Muscle of leg (tissue), 11 donors: ENCODE data around the gene ADGRD2. TPM values are rescaled to one million over a fixed set of nuclear protein-coding genes. Genes with fewer than 3 reads are reported as not detected.
"Not testable (repeated sequence)": the region's sequence is repeated elsewhere in the genome, so short reads cannot be mapped to it uniquely, and the experiment has no call there.

ENCODE experiments used
- DNase-seq: peaks from one replicate; pipeline ENCODE4 v3.0.0; 2013
- H3K27ac ChIP-seq: one replicate; pipeline ENCODE4 v1.5.1; 2013; ENCODE audit warnings: mild to moderate bottlenecking, low read length, control low read depth
- H3K27me3 ChIP-seq: one replicate; pipeline ENCODE4 v1.6.1; 2013; ENCODE audit warnings: low read length; ENCODE audit not compliant: control insufficient read depth, insufficient read depth
- H3K36me3 ChIP-seq: one replicate; pipeline ENCODE4 v1.6.1; 2013; ENCODE audit warnings: low read length; ENCODE audit not compliant: control insufficient read depth, insufficient read depth
- H3K4me1 ChIP-seq: one replicate; pipeline ENCODE4 v1.6.1; 2013; ENCODE audit warnings: low read length; ENCODE audit not compliant: control insufficient read depth, insufficient read depth
- H3K4me3 ChIP-seq: one replicate; pipeline ENCODE4 v1.5.1; 2013; ENCODE audit warnings: low read length, control low read depth
- H3K9me3 ChIP-seq: replicated peaks from 2 replicates; pipeline ENCODE4 v1.6.1; 2013; ENCODE audit warnings: low read depth, low read length; ENCODE audit not compliant: control insufficient read depth
- WGBS: methylation state at CpG from one replicate; pipeline ENCODE4 v1.1.5; 2013; ENCODE audit warnings: missing lambda C conversion rate; ENCODE audit not compliant: insufficient coverage; 5-methylcytosine and 5-hydroxymethylcytosine counted together
- polyA plus RNA-seq, 8 donors: library from polyadenylated mRNA; unstranded; fragments of 120-200 nt; gene quantifications; one replicate each; pipeline versions ENCODE4 v1.2.1 to v1.2.3, GENCODE V29; 2013; ENCODE audit warnings: inconsistent platforms in 1 of 8, low replicate concordance in 1 of 8; ENCODE audit not compliant: insufficient read length in 8 of 8, insufficient read depth in 1 of 8
- total RNA-seq: library from RNA; stranded (reverse); fragments of 120-200 nt; gene quantifications from one replicate; pipeline ENCODE4 v1.2.4, GENCODE V29; 2013

ADGRD2 gene
- total and polyA plus RNA-seq, 9 donors: 0.06 to 0.25 (median 0.11) TPM; not detected in 5

DNA sequence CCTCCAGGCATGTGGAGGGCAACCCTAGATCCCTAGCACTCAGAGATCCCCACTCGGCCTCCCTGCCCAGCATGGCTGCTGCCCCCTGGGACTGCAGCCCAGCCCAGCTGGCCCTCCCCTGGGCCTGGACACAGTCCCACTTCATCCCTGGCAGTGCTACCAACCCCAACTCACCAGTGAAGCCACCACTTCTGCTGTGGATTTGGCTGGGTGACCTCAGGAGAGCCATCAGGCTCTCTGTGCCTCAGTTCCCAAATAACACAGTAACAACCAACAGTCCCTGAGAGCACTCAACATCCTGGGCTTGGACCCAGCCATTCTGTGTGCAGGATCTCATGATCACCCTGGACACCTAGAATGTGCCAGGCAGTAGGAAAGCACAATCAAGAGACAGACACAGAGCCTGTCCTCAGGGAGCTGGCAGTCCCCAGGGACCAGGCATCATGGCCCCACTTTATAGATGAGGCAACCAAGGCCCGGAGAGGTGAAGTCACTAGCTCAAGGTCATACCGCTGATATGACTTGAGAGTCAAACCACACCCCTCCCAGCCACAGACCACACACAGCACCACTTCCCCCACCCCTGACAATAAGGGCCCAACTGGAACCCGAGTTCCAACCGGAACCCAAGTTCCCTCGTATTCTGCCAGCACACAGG, 30.3 kb upstream of the ADGRD2 start:
- Histone ChIP-seq H3K36me3 (no peaks in the 10 kb centered on the region), H3K27ac (no peak overlapping the region), H3K9me3 (peaks cover 4% of the 10 kb centered on the region), H3K4me3 (no peak overlapping the region), H3K4me1 (peaks cover 4% of the 10 kb centered on the region), H3K27me3 (no peaks in the 10 kb centered on the region)
- DNase-seq: no peak
- 71% methylated on average over 5 of the region's 6 CpGs for WGBS

DNA sequence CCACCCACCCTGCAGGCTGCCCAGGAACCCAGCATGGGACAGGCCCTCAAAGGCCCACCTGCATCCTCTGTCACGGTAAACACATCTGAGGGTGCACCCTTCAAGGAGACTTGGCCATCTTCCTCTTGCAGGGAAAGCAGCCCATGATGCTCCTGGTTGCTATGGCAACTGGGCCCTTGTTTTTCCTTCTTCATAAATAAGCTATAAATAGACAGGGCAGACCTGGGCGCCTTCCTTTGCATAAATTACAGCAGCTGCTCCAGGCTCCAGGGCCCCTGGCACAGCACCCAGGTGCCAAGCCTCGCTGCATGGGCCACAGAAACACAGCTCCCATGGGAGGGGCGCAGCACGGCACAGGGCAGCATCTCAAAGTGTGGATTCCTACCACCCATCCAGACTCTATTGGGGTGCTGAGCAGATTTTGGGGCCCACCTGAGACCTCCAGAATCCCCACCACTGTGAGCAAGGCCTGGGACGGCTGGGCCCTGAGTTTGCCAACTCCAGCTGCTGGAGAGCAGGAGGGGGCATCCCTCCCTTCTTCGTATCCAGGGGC, 29.2 kb upstream of the ADGRD2 start:
- 36% methylated on average over 4 of the region's 7 CpGs for WGBS
- Histone ChIP-seq H3K9me3 (no peaks in the 10 kb centered on the region), H3K27me3 (no peaks in the 10 kb centered on the region), H3K4me3 (no peak overlapping the region), H3K27ac (no peak overlapping the region), H3K36me3 (no peaks in the 10 kb centered on the region), H3K4me1 (peaks cover 2% of the 10 kb centered on the region)
- DNase-seq: no peak

DNA sequence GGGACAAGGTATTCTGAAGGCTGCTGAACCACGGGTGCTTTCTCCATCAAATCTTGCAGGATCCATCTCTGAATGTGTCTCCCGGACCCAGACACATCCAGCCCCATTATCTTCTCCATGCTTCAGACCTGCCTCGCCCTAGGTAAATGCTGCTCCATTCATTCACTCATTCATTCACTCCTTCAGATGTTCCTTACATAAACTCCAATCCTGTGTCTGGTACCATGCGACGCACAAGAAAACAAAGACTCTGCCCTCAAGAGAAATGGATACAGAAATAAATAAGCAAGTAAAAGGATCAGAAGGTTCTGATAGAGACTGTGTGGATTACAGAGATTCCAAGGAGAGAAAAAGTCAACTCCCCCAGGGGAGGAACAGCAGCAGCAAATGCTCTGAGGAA, 27.1 kb upstream of the ADGRD2 start:
- Histone ChIP-seq H3K36me3 (no peaks in the 10 kb centered on the region), H3K9me3 (no peaks in the 10 kb centered on the region), H3K27ac (no peak overlapping the region), H3K4me1 (peaks cover 2% of the 10 kb centered on the region), H3K4me3 (no peak overlapping the region), H3K27me3 (no peaks in the 10 kb centered on the region)
- no peak for DNase-seq
- 84% methylated on average over 3 of the region's 5 CpGs for WGBS

DNA sequence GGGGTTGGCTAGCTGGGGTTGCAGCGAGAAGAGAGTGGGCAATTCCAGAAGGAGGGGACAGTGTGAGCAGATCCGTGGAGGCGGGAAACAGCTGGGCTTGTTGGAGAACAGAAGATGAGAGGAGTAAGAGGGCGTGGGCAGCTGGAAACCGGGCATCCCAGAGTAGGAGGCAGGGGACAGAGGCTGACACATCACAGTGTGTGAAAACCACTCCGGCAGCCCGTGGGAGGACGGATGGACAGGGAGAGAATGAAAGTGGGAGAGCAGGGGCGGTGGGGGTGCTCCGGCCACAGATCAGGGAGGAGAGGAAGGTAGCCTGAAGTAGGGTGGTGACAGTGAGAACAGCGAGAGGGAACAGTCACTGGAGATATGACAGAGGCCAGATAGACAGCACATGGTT, 26.7 kb upstream of the ADGRD2 start:
- H3K9me3 ChIP-seq: no peaks in the 10 kb centered on the region
- no peak for DNase-seq
- no peaks in the 10 kb centered on the region for H3K27me3 ChIP-seq
- H3K4me3 ChIP-seq: no peak overlapping the region
- WGBS: 39% methylated on average over 11 of the region's 11 CpGs
- peaks cover 4% of the 10 kb centered on the region for H3K4me1 ChIP-seq
- no peak overlapping the region for H3K27ac ChIP-seq
- H3K36me3 ChIP-seq: no peaks in the 10 kb centered on the region

DNA sequence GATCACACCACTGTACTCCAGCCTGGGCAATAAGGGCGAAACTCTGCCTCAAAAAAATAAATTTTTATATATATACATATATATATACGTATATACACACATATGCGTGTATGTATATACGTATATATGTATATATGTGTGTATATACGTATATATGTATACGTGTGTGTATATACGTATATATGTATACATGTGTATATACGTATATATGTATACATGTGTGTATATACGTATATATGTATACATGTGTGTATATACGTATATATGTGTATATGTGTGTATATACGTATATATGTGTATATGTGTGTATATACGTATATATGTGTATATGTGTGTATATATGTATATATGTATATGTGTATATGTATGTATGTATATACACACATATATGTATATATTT, 24.5 kb upstream of the ADGRD2 start:
- H3K9me3 ChIP-seq, DNase-seq, H3K27ac ChIP-seq, H3K36me3 ChIP-seq, H3K27me3 ChIP-seq, H3K4me3 ChIP-seq, H3K4me1 ChIP-seq: not testable (repeated sequence)
- no CpG with 5 or more reads among the region's 12 CpGs for WGBS

DNA sequence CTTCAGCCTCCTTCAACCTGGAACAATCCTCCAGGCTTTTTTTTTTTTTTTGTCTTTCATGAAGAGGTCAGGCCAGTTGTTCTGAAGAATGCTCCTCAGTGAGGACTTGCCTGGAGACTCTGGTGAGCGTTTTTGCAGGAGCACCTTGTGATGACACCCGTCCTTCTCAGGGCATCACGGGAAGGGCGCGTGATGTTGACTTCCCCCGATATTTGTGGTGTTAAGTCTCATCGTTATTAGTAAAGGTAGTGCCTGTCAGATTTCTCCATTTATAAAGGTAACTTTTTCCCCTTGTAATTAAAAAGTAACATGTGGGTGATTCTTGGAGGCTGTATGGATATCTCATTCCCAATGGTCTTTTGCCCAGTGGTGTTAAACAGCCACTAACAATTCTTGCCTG, 23.9 kb upstream of the ADGRD2 start:
- H3K27ac ChIP-seq: no peak overlapping the region
- H3K27me3 ChIP-seq: no peaks in the 10 kb centered on the region
- H3K9me3 ChIP-seq: no peaks in the 10 kb centered on the region
- no peak for DNase-seq
- WGBS: 60% methylated on average over 1 of the region's 7 CpGs
- peaks cover 6% of the 10 kb centered on the region for H3K4me1 ChIP-seq
- H3K4me3 ChIP-seq: no peak overlapping the region
- no peaks in the 10 kb centered on the region for H3K36me3 ChIP-seq

DNA sequence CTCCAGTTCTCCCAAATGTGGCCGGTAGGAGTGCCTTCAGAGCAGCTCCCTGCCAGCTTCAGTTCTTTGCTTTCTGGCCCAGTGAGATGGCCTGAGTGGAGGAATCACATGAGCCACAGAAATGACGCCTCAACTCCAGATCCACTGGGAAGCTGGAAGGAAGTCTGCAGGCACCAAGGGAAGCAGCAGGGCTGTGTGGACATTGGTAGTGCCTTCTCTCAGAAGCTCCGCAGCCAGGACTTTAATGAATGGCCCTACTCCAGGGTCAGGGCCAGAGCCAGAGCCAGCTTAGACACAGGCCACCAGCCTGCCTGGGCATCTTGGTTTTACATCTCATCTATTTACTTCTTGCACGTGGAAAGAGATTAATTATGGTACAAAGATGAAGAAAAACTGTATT, 23.0 kb upstream of the ADGRD2 start:
- Histone ChIP-seq H3K27me3 (no peaks in the 10 kb centered on the region), H3K36me3 (no peaks in the 10 kb centered on the region), H3K4me3 (no peak overlapping the region), H3K27ac (no peak overlapping the region), H3K9me3 (no peaks in the 10 kb centered on the region), H3K4me1 (peaks cover 6% of the 10 kb centered on the region)
- DNase-seq: no peak
- 67% methylated on average over 1 of the region's 4 CpGs for WGBS

DNA sequence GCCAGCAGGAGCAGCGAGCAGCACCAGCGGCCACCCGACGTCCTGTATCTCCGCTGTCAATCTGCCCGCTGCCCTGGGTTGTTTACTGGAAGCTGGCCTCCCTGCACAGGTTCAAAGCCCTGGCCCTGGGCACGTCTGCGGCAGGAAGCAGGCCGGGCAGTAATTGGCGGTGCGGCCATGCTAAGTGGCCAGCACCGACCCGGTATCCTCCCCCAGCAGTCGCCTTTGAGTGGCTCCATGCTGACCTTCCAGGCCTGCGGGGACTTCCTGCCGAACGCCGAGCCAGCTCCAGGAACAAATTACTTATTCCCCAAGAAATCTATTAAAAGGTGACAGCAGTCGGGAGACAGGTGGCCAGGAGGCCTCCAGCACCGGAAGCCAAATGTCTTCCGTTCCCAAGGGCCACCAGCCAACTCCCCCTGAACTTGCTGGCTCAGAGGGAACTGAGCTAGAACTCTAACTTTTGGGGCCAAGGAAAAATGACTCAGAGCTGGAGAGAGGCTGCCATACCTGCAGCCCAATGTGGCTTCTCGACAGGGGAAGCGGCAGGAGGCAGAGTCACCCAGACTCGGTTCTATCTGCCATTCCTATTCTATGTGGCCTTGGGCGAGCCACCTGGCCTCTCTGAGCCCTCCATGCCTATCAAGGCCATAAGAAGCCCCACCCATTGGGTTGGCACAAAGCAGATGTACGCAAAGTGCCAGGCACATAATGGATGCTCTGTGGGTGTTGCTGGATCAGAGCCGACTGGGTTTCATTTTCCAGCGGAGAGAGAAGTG, 21.3 kb upstream of the ADGRD2 start:
- peaks cover 6% of the 10 kb centered on the region for H3K4me1 ChIP-seq
- no peaks in the 10 kb centered on the region for H3K36me3 ChIP-seq
- H3K27me3 ChIP-seq: peaks cover 3% of the 10 kb centered on the region
- DNase-seq: no peak
- H3K27ac ChIP-seq: no peak overlapping the region
- WGBS: 52% methylated on average over 22 of the region's 28 CpGs
- no peak overlapping the region for H3K4me3 ChIP-seq
- H3K9me3 ChIP-seq: no peaks in the 10 kb centered on the region

DNA sequence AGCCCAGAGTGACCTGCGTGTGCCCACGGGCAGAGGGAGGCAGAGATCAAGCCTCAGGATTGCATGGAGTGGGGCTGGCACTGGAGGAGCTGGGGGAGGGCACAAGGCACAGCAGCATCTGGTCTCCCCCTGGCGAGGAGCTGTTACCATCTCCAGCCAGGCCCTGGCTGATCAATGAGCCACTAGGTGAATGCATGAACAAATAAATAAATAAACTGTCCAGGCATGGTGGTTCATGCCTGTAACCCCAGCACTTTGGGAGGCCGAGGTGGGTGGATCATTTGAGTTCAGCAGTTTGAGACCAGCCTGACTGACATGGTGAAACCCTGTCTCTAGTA, 20.8 kb upstream of the ADGRD2 start:
- H3K27me3 ChIP-seq: peaks cover 3% of the 10 kb centered on the region
- no peak overlapping the region for H3K27ac ChIP-seq
- no peaks in the 10 kb centered on the region for H3K36me3 ChIP-seq
- 79% methylated on average over 3 of the region's 4 CpGs for WGBS
- no peak overlapping the region for H3K4me3 ChIP-seq
- no peaks in the 10 kb centered on the region for H3K9me3 ChIP-seq
- DNase-seq: no peak
- H3K4me1 ChIP-seq: peaks cover 6% of the 10 kb centered on the region

DNA sequence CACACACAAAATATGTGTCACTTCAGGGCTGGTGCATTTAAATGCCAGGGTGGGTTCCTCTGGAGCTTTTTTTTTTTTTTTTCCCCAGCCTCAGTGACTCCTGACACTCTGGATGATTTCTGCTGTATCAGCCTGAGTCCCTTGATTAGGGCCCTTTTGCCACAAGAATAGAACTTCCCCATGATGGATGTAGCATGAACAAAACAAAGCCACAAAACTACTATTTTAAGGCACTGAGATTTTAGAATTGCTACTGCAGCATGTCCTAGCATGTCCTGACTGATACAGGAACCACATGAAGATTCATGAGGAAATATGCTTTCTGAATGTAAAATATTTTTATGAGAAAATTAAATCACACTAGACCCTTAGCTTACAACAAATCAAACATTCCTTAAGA, 13.9 kb upstream of the ADGRD2 start:
- Histone ChIP-seq H3K4me3 (no peak overlapping the region), H3K27me3 (peaks cover 8% of the 10 kb centered on the region), H3K4me1 (no peaks in the 10 kb centered on the region), H3K9me3 (no peaks in the 10 kb centered on the region), H3K27ac (no peak overlapping the region), H3K36me3 (no peaks in the 10 kb centered on the region)
- DNase-seq: peak; percentile 44
